CD4-positive, alpha-beta T cell treated with Interleukin-1 beta for 1 hour (primary cell): Measurements from ENCODE around the gene FKBP9.

Experiments used
- DNase-seq, 2 donors: peaks; one replicate each; pipeline ENCODE4 v3.0.0-alpha.2; 2020 to 2022

Gene FKBP9

GRCh38 chr7:33012364-33012763 is 55.1 kb downstream of the FKBP9 start:
- no peak for DNase-seq

GRCh38 chr7:33024189-33024757 is 67.0 kb downstream of the FKBP9 start:
- no peak for DNase-seq

- no peak for DNase-seq
Observed at GRCh38 chr7:33035776-33036175, 78.5 kb downstream of the FKBP9 start.

GRCh38 chr7:33038639-33039038 is 81.4 kb downstream of the FKBP9 start:
- no peak for DNase-seq

- DNase-seq: peak in 1 of 2 donors; percentile 33
Observed at GRCh38 chr7:33039257-33039902, 82.1 kb downstream of the FKBP9 start.

GRCh38 chr7:33039903-33040292 is 82.7 kb downstream of the FKBP9 start:
- DNase-seq: no peak

- DNase-seq: peak; percentile 77 to 83
Observed at GRCh38 chr7:33040803-33041516, 83.7 kb downstream of the FKBP9 start.

- no peak for DNase-seq
Observed at GRCh38 chr7:33041631-33042428, 84.6 kb downstream of the FKBP9 start.

- no peak for DNase-seq
Observed at GRCh38 chr7:33043501-33044400, 86.5 kb downstream of the FKBP9 start.

- DNase-seq: no peak
Observed at GRCh38 chr7:33044401-33044718, 87.1 kb downstream of the FKBP9 start.

GRCh38 chr7:33044986-33045385 is 87.7 kb downstream of the FKBP9 start:
- DNase-seq: no peak

GRCh38 chr7:33048257-33048656 is 91.0 kb downstream of the FKBP9 start:
- DNase-seq: no peak

GRCh38 chr7:33048704-33049103 is 91.5 kb downstream of the FKBP9 start:
- DNase-seq: no peak

GRCh38 chr7:33050535-33051318 is 93.5 kb downstream of the FKBP9 start:
- DNase-seq: peak in 1 of 2 donors; percentile 63

- DNase-seq: no peak
Observed at GRCh38 chr7:33053721-33054120, 96.5 kb downstream of the FKBP9 start.

- peak in 1 of 2 donors; percentile 35 for DNase-seq
Observed at GRCh38 chr7:33054261-33054964, 97.2 kb downstream of the FKBP9 start.

GRCh38 chr7:33055158-33055557 is 97.9 kb downstream of the FKBP9 start:
- DNase-seq: no peak
